H1 (cell line): ENCODE data around the gene TCF4. TPM values are rescaled to one million over a fixed set of nuclear protein-coding genes. Genes with fewer than 3 reads are reported as not detected.

Experiments used
- CTCF ChIA-PET: fragments of 300-600 bp; sonication (Branson Sonifier 250); formaldehyde crosslinking; loops from one replicate; lab custom pipeline; 2021; ENCODE audit not compliant: partially characterized antibody; lab: Charles Lee
- POLR2A ChIA-PET: fragments of 300-600 bp; sonication (Branson Sonifier 250); formaldehyde crosslinking; loops from one replicate; lab custom pipeline; 2021; ENCODE audit warnings: inconsistent platforms; ENCODE audit not compliant: partially characterized antibody; lab: Charles Lee
- DNase-seq, 2 experiments: peaks; one replicate each; pipeline versions ENCODE4 v3.0.0 to v3.0.0-alpha.2; 2010 to 2022; ENCODE audit warnings: low spot score in 2 of 2, low read depth in 1 of 2, mixed read lengths in 1 of 2
- FAIRE-seq: peaks from 2 replicates; lab custom pipeline; 2011; peaks lifted over from hg19 to GRCh38; lab: Jason Lieb, UNC
- H2AFZ ChIP-seq: 2 replicates; pipeline ENCODE4 v1.8.1; 2012; ENCODE audit warnings: low read length, inconsistent platforms
- H2AK5ac ChIP-seq: 2 replicates; pipeline ENCODE4 v1.6.1; 2013; ENCODE audit warnings: low read depth, low read length
- H2BK120ac ChIP-seq: replicated peaks from 2 replicates; pipeline ENCODE3; 2013; ENCODE audit warnings: low read depth, low read length, inconsistent platforms
- H2BK12ac ChIP-seq: 2 replicates; pipeline ENCODE4 v1.6.1; 2013; ENCODE audit warnings: low read depth, low read length
- H2BK15ac ChIP-seq: 2 replicates; pipeline ENCODE4 v1.6.1; 2013; ENCODE audit warnings: low read length
- H2BK20ac ChIP-seq: 2 replicates; pipeline ENCODE4 v1.6.1; 2013; ENCODE audit warnings: low read length
- H2BK5ac ChIP-seq: 2 replicates; pipeline ENCODE4 v1.6.1; 2013; ENCODE audit warnings: low read depth, low read length
- H3K14ac ChIP-seq: 2 replicates; pipeline ENCODE4 v1.6.1; 2013; ENCODE audit warnings: inconsistent platforms; ENCODE audit not compliant: insufficient read length
- H3K18ac ChIP-seq: 2 replicates; pipeline ENCODE4 v1.6.1; 2013; ENCODE audit warnings: low read length; ENCODE audit errors: extremely low read depth
- H3K23ac ChIP-seq: 2 replicates; pipeline ENCODE4 v1.6.1; 2013; ENCODE audit warnings: inconsistent platforms; ENCODE audit not compliant: insufficient read length
- H3K23me2 ChIP-seq: 2 replicates; pipeline ENCODE4 v1.6.1; 2013; ENCODE audit warnings: low read depth, low read length
- H3K27ac ChIP-seq: 2 replicates; pipeline ENCODE4 v1.6.1; 2011; ENCODE audit warnings: low read depth, low read length, inconsistent platforms
- H3K27me3 ChIP-seq, 4 experiments: replicated peaks in 1 of 4; 1 replicate in 1 of 4; 2 replicates in 3 of 4; pipeline versions ENCODE4 v1.6.1 to v1.8.1; 2011 to 2013; ENCODE audit warnings: low read length in 3 of 4, mild to moderate bottlenecking in 3 of 4, inconsistent platforms in 2 of 4, mixed read lengths in 2 of 4, moderate library complexity in 1 of 4; ENCODE audit not compliant: control insufficient read depth in 3 of 4, insufficient read depth in 3 of 4; ENCODE audit errors: extremely low read depth in 1 of 4
- H3K36me3 ChIP-seq, 4 experiments: 2 replicates each; pipeline versions ENCODE4 v1.6.1 to v1.8.1; 2011 to 2013; ENCODE audit warnings: mild to moderate bottlenecking in 4 of 4, low read length in 3 of 4, moderate library complexity in 2 of 4, control low read depth in 1 of 4, inconsistent platforms in 1 of 4; ENCODE audit not compliant: insufficient read depth in 4 of 4, control insufficient read depth in 2 of 4
- H3K4ac ChIP-seq: replicated peaks from 2 replicates; pipeline ENCODE3; 2013; ENCODE audit warnings: low read length, low read depth, mixed read lengths, inconsistent platforms; ENCODE audit not compliant: insufficient read length
- H3K4me1 ChIP-seq, 4 experiments: replicated peaks in 1 of 4; 1 replicate in 1 of 4; 2 replicates in 3 of 4; pipeline versions ENCODE4 v1.6.1 to v1.8.1; 2011 to 2013; ENCODE audit warnings: low read length in 3 of 4, inconsistent platforms in 2 of 4, mixed read lengths in 1 of 4; ENCODE audit not compliant: insufficient read depth in 4 of 4, control insufficient read depth in 3 of 4
- H3K4me2 ChIP-seq, 2 experiments: 2 replicates each; pipeline versions ENCODE4 v1.6.1 to v1.8.1; 2011 to 2013; ENCODE audit warnings: low read depth in 2 of 2, low read length in 2 of 2, control low read depth in 1 of 2, inconsistent platforms in 1 of 2, mild to moderate bottlenecking in 1 of 2; ENCODE audit not compliant: insufficient read depth in 1 of 2
- H3K4me3 ChIP-seq, 4 experiments: fragments of 200-600, 300-600 bp in 1 of 4; sonication (generic), shearing (Covaris generic), sonication (Bioruptor Twin) in 1 of 4; 2 replicates each; pipeline versions ENCODE4 v1.5.1 to v1.8.1; 2011 to 2016; ENCODE audit warnings: low read length in 4 of 4, low read depth in 3 of 4, control low read depth in 2 of 4, inconsistent platforms in 2 of 4, mild to moderate bottlenecking in 2 of 4, mixed read lengths in 1 of 4, moderate library complexity in 1 of 4; ENCODE audit not compliant: insufficient read depth in 2 of 4; ENCODE audit errors: extremely low read depth in 1 of 4
- H3K56ac ChIP-seq: replicated peaks from 2 replicates; pipeline ENCODE3; 2013; ENCODE audit warnings: low read depth, mild to moderate bottlenecking, mixed read lengths, low read length, inconsistent platforms; ENCODE audit not compliant: insufficient read length
- H3K79me1 ChIP-seq: 2 replicates; pipeline ENCODE4 v1.6.1; 2013; ENCODE audit warnings: low read depth, low read length, control low read depth
- H3K79me2 ChIP-seq, 2 experiments: 2 replicates each; pipeline versions ENCODE4 v1.6.1 to v1.8.1; 2012 to 2013; ENCODE audit warnings: low read length in 2 of 2, mild to moderate bottlenecking in 2 of 2, inconsistent platforms in 1 of 2; ENCODE audit not compliant: insufficient read depth in 2 of 2, control insufficient read depth in 1 of 2
- H3K9ac ChIP-seq, 4 experiments: replicated peaks in 1 of 4; 1 replicate in 1 of 4; 2 replicates in 3 of 4; pipeline versions ENCODE4 v1.6.1 to v1.8.1; 2011 to 2013; ENCODE audit warnings: low read depth in 3 of 4, low read length in 3 of 4, control low read depth in 2 of 4, mild to moderate bottlenecking in 2 of 4, moderate library complexity in 2 of 4, inconsistent platforms in 1 of 4; ENCODE audit errors: extremely low read depth in 1 of 4
- H3K9me3 ChIP-seq, 2 experiments: 2 replicates each; pipeline versions ENCODE4 v1.6.1 to v1.8.1; 2012 to 2013; ENCODE audit warnings: mild to moderate bottlenecking in 2 of 2, moderate library complexity in 2 of 2, control low read depth in 1 of 2, inconsistent platforms in 1 of 2, low read depth in 1 of 2, low read length in 1 of 2, mixed read lengths in 1 of 2; ENCODE audit not compliant: insufficient read depth in 2 of 2
- H4K20me1 ChIP-seq, 2 experiments: replicated peaks in 1 of 2; 2 replicates each; pipeline versions ENCODE3 to v1.8.1; 2011 to 2013; ENCODE audit warnings: inconsistent platforms in 2 of 2, low read length in 2 of 2, mild to moderate bottlenecking in 1 of 2; ENCODE audit not compliant: insufficient read depth in 2 of 2, control insufficient read depth in 1 of 2
- H4K5ac ChIP-seq: 2 replicates; pipeline ENCODE4 v1.6.1; 2013; ENCODE audit warnings: low read length, low read depth, mixed read lengths, inconsistent platforms; ENCODE audit not compliant: insufficient read length
- H4K8ac ChIP-seq: 2 replicates; pipeline ENCODE4 v1.8.0; 2013; ENCODE audit warnings: mild to moderate bottlenecking, moderate library complexity, low read length, inconsistent platforms; ENCODE audit not compliant: insufficient read depth; ENCODE audit errors: extremely low read depth
- H4K91ac ChIP-seq: replicated peaks from 2 replicates; pipeline ENCODE3; 2013; ENCODE audit warnings: low read length, mixed read lengths, inconsistent platforms; ENCODE audit not compliant: insufficient read length
- POLR2AphosphoS5 ChIP-seq: IDR thresholded peaks from 2 replicates; pipeline ENCODE4 v1.6.1; 2011; ENCODE audit warnings: low read depth, low read length
- WGBS, 2 experiments: shearing (Covaris generic) in 1 of 2; methylation state at CpG; one replicate each; pipeline versions ENCODE4 v1.1.6 to v1.1.7; 2013 to 2015; ENCODE audit warnings: low lambda C conversion rate in 2 of 2, mixed read lengths in 2 of 2, inconsistent platforms in 1 of 2, low coverage in 1 of 2, missing lambda C conversion rate in 1 of 2; ENCODE audit not compliant: insufficient replicate concordance in 2 of 2, insufficient coverage in 1 of 2, insufficient read length in 1 of 2; ENCODE audit errors: extremely low coverage in 1 of 2, missing lambda C conversion rate in 1 of 2; 5-methylcytosine and 5-hydroxymethylcytosine counted together
- polyA plus RNA-seq, 7 experiments: library from polyadenylated mRNA; depleted of rRNA in 3 of 7; stranded (reverse) in 5 of 7; unstranded in 2 of 7; fragments of >200 nt in 5 of 7; fragments of 200-250 nt in 2 of 7; gene quantifications; 1 replicate in 5 of 7; 2 replicates in 1 of 7; 4 replicates in 1 of 7; pipeline versions ENCODE4 v1.2.1 to v1.2.3, GENCODE V29; 2011 to 2013; ENCODE audit warnings: missing spikeins in 2 of 7, mixed read lengths in 2 of 7
- total RNA-seq: library from RNA; stranded (reverse); fragmentation: NEBNext Ultra II Directional; extraction: Animal tissue kit (Norgen Biotek cat#: 25700); gene quantifications from 2 replicates; pipeline ENCODE4 v1.2.1, GENCODE V29; 2021

TCF4 gene
- total and polyA plus RNA-seq, 2 of the 8 experiments (the other 6 are each of a cell fraction or from before 2014, with no cell fraction given): 59.3 to 118 TPM

DNA sequence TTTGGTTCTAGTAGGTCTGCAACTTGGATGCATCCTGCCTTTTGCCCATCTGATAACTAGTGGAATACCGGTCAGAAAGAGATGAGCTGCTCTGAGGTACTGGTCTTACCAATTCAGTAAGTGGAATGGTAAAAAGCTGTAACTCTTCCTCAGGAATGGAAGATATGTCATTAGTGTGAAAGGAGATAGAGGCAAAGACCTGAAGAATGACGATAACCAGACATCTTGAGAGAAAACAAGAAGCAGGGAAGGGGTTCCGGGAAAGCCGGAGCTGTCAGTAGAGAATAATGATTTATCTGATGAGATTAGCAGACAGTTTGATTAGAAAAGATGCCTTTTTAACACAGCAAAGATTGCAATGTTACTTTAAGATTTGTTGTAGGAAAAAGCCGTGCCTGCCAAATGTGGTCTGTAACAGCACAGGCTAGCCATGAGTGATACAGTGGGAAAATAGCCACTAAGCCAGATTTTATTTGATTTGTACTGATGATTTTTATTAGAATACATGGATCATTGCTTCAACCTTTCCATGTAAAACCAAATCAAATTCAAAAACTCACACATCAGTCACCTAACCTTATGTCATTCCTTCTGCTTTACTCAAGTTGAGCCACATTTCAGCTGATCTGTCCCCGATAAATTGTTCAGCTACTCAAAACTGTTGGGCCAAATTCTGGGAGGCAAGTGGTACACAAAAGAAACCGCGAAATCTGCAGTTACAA is 110.0 kb downstream of the TCF4 start:
- no peak overlapping the region for H2BK12ac ChIP-seq
- no peak overlapping the region for H3K14ac ChIP-seq
- no peak overlapping the region for H4K8ac ChIP-seq
- H3K27ac ChIP-seq: no peak overlapping the region
- H3K27me3 ChIP-seq: no peaks in the 10 kb centered on the region
- no peak overlapping the region for H3K23ac ChIP-seq
- H4K91ac ChIP-seq: no peak overlapping the region
- ChIA-PET CTCF (interaction anchor here (1.2 to 1.3 kb wide), 3 partner anchors 10 to 54 kb away, joined by 3 to 6 read pairs (median 4); no protein-coding TSS in a partner anchor), POLR2A (interaction anchor here (1.0 to 1.1 kb wide), 2 partner anchors 11 to 14 kb away, joined by 4 read pairs; no protein-coding TSS in a partner anchor)
- no peak overlapping the region for H4K5ac ChIP-seq
- no peaks in the 10 kb centered on the region for H3K9me3 ChIP-seq
- H2BK5ac ChIP-seq: no peak overlapping the region
- H3K4me1 ChIP-seq: peaks cover 0 to 7% (median 7%) of the 10 kb centered on the region in 4 experiments; a peak in 3 of 7 replicates
- no peak overlapping the region for H3K56ac ChIP-seq
- peaks cover 0 to 3% (median 0%) of the 10 kb centered on the region in 4 experiments; a peak in 1 of 8 replicates for H3K36me3 ChIP-seq
- H3K4ac ChIP-seq: no peak overlapping the region
- H3K18ac ChIP-seq: no peak overlapping the region
- 87% methylated on average over 8 of the region's 8 CpGs; no CpG with 5 or more reads in 1 of the 2 experiments for WGBS, 2 experiments
- H2BK20ac ChIP-seq: no peak overlapping the region
- H3K9ac ChIP-seq: no peak overlapping the region
- peaks cover 1 to 2% of the 10 kb centered on the region in 2 experiments for H4K20me1 ChIP-seq
- H3K23me2 ChIP-seq: no peaks in the 10 kb centered on the region
- no peak for TF ChIP-seq POLR2AphosphoS5
- H3K4me3 ChIP-seq: no peak overlapping the region
- H2BK120ac ChIP-seq: no peak overlapping the region
- no peak overlapping the region for H3K4me2 ChIP-seq
- DNase-seq: no peak
- H3K79me2 ChIP-seq: peaks cover 0 to 93% of the 10 kb centered on the region in 2 experiments; a peak in 3 of 4 replicates
- H3K79me1 ChIP-seq: peaks cover 5% of the 10 kb centered on the region; the same call in 1 of the 2 replicates
- no peak overlapping the region for H2AFZ ChIP-seq
- FAIRE-seq: no peak
- no peak overlapping the region for H2BK15ac ChIP-seq
- H2AK5ac ChIP-seq: no peak overlapping the region
